Activated CD4-positive, CD25-positive, alpha-beta regulatory T cell treated with anti-CD3 and anti-CD28 coated beads, Interleukin-2, amount 50 U/mL, for 16 hours (primary cell): ENCODE measurements around the gene SH3GL1.
"Not testable (repeated sequence)": the region's sequence is repeated elsewhere in the genome, so short reads cannot be mapped to it uniquely, and the experiment has no call there.

Experiments used
- DNase-seq: peaks from one replicate; pipeline ENCODE4 v3.0.0-alpha.2; 2020; ENCODE audit warnings: low read depth, low spot score

Gene SH3GL1

GRCh38 chr19:4343370-4344307 lies 56.7 kb downstream of the SH3GL1 start, which contains the start of gene MPND:
TSS of gene MPND (plus strand) at chr19:4343562. CDS start at chr19:4343594, 32 bp downstream.
- DNase-seq: peak; percentile 90

DNA sequence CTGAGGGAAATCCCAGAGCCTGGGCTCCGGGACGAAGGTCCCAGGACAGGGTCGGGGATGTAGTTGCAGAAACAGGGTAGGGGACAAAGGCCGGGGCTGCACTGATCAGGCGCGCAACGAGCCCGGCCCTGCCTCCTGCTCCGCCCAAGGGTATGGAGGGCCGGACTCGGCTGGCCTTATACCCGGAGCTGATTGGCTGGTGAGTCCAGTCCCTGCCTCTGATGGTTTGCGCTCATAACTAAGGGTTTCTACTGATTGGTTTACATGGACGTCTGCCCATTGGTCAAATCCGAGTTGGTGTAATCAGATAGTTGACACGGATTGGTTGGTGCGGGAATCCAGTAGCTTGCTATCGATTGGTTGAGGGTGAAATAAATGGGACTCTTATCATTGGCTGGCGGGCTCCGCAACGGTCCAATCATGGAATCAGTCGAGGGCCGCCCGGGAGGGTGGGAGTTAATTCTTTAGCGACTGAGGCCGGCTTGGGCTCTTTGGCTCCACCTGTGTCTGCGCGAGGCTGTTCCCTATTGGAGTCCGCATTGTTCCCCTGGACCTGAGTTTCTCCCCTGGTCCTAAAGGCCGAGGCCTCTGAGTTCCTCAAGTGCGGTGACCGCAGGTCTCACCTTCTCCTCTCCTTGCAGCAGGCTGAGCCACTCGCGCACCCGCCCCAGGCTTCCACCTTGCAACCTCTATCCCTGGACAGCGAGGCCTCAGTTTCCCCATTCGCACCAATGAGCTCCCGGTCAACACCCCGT lies 57.6 kb downstream of the SH3GL1 start:
- peak; percentile 90 for DNase-seq

GRCh38 chr19:4342314-4342614 lies 58.1 kb downstream of the SH3GL1 start:
- no peak for DNase-seq

DNA sequence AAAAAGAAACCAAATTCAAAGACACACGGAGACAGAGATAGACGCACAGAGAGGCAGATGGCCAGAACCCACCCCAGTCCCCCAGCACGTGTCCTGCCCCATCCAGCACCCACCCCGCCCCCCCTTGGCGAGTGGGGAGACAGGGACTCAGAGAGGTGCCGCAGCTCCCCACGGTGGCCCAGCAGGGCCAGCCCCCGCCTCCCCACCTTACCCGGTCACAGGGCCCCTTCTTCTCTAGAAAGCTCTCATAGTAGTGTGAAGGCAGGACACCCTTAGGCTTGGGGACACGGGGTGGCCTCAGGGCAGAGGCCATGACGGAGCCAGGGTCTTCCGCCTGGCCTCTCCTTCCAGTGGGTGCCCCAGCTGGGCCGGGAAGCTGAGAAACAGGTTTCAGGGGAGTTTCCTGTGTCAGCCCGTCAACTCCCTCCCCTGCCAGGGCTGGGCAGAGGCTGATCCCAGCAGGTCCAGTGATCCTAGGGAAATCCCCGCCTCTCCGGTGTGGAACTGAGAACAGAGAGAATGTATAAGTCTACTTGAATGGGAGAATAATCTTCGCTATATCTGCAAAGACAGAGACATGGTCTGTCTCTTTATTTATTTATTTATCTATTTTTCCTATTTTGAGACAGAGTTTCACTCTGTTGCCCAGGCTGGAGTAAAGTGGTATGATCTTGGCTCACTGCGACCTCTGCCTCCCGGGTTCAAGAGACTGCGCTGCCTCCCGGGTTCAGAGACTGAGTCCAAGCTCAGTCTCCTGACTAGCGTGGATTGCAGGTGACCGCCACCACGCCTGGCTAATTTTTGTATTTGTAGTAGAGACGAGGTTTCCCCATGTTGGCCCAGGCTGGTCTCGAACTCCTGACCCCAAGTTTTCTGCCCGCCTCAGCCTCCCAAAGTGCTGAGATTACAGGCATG lies 61.6 kb downstream of the SH3GL1 start, which contains the start of gene STAP2:
STAP2 (minus strand) TSS at position 387 of the 915 bp plus-strand sequence; CDS start at position 313, 74 bp downstream.
- DNase-seq: no peak

DNA sequence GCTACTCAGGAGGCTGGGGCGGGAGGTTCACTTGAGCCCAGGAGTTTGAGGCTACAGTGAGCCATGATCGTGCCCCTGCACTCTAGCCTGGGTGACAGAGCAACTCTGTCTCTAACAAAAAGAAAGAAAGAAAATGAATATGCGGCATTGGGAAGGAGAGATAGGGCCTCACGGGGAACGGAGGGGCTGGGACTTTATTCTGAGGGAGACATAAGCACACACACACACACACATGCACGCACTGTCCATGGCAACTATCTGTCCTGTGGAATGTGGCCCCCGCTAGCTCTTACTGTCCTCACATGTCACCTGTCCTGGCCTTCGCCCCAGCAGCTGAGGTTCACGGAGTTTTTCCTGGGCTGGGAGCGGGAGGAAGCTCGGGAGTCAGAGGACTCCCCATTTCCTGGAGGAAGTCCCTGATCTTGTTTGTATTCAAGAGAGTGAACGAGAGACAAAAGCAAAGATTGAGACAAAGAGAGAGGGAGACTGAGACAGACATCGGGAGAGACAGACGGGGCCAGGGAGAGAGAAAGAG lies 62.4 kb downstream of the SH3GL1 start:
- no peak for DNase-seq

GRCh38 chr19:4334929-4335570 lies 65.3 kb downstream of the SH3GL1 start:
- no peak for DNase-seq

- DNase-seq: no peak
These were observed 70.5 kb downstream of the SH3GL1 start for GRCh38 chr19:4329858-4330257.

DNA sequence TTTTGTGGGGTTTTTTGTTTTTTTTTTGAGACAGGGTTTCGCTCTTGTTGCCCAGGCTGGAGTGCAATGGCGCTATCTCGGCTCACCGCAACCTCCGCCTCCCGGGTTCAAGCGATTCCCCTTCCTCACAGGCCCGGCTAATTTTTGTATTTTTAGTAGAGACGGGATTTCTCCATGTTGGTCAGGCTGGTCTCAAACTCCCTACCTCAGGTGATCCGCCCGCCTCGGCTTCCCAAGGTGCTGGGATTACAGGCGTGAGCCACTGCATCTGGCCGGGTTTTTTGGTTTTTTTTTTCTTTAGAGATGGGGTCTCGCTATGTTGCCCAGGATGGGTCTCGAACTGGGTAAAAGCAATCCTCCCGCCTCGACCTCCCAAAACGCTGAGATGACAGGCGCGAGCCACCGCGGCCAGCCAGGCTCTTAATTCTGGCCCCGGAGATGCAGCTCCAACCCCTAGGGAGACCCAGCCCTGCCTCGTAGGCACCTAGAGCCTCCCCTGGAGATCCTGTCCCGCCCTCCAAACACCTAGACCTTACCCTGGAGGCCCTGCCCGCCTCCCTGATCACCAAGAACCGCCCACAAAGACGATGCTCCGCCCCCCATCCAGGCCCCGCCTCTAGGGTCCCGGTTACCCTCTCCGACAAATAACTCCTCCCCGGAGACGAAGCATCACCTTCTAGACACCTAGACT lies 71.2 kb downstream of the SH3GL1 start:
- DNase-seq: not testable (repeated sequence)

DNA sequence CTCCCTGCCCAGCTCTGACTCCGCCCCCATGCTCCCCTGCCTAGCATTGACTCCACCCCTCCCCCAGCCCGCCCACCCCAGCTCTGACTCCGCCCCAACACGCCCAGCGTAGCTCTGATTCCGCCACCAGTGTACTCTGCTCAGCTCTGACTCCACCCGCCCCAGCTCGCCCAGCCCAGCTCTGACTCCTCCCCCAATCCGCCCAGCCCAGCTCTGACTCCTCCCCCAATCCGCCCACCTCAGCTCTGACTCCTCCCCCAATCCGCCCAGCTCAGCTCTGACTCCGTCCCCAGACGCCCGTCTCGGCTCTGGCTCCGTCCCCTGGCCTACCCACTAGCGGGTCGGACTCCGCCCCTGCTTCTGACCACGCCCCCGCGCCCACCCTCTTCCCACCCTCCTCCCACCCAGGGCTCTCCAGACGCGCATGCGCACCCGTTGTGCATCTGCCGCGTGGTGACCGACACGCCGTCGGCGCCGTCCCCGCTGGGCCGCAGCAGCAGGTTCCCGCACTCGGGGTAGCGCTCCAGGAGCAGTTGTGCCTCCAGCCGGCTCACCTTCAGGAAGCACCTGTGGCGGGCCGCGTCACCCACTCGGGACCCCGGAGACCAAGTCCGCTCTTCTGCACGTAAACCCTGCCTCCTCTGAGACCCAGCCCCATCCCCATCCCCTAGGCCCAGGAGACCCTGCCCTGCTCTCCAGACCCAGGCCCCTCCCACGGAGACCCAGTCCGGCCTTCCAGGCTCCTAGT lies 71.9 kb downstream of the SH3GL1 start:
- peak; percentile 88 for DNase-seq

- DNase-seq: no peak
These were observed 72.5 kb downstream of the SH3GL1 start for GRCh38 chr19:4327877-4328242.

GRCh38 chr19:4327252-4327876 lies 73.0 kb downstream of the SH3GL1 start:
- DNase-seq: peak; percentile 48

DNA sequence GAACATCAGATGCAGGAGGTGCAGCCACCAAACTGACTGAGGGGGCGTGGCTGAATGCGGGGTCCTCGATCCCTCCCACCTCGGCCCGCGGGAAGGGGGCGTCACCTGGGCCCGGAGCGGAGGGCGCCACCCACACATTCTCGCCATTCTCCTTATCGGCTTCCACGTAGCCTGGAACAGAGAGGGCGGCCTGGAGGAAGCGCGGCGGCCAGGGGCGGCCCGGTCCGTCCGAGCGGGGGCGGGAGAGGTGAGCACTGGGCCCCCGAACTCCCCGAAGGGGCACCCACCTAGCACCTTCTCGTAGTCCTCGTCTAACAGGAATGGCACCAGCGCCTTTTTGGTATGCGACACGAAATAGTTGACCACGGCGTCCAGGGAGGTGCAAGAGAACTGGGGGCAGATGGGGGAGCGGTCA lies 73.5 kb downstream of the SH3GL1 start:
- DNase-seq: no peak

DNA sequence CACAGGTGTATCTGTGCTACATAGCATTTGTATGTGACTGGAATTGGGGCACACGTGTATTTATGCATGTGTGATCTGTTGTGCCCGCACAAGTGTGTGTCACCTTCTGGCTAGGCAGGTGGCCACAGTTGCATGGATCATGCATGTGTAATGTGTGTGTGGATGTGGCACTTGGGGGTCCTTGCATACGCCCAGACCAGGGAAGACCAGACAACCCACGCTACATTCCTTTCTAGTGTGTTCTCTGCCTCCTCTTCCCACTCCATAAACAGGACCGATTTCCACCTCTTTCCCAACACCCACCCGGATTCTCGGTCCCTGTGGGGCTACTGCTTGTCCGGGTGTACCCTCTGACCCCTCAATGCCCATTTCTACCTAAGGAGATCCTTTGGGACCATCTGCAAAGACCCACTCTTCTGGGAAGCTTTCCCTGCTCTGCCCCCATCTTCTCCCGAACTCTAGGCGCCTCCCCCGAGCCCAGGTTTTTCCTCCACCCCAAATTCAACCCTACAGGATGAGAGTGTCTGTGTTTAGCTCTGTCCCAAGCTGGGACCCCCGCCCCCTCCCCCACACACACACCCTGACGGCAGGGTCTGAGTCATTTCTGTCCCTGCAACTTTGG lies 74.0 kb downstream of the SH3GL1 start:
- DNase-seq: no peak

GRCh38 chr19:4324228-4324627 lies 76.1 kb downstream of the SH3GL1 start:
- no peak for DNase-seq

GRCh38 chr19:4323692-4324091 lies 76.7 kb downstream of the SH3GL1 start:
- no peak for DNase-seq

DNA sequence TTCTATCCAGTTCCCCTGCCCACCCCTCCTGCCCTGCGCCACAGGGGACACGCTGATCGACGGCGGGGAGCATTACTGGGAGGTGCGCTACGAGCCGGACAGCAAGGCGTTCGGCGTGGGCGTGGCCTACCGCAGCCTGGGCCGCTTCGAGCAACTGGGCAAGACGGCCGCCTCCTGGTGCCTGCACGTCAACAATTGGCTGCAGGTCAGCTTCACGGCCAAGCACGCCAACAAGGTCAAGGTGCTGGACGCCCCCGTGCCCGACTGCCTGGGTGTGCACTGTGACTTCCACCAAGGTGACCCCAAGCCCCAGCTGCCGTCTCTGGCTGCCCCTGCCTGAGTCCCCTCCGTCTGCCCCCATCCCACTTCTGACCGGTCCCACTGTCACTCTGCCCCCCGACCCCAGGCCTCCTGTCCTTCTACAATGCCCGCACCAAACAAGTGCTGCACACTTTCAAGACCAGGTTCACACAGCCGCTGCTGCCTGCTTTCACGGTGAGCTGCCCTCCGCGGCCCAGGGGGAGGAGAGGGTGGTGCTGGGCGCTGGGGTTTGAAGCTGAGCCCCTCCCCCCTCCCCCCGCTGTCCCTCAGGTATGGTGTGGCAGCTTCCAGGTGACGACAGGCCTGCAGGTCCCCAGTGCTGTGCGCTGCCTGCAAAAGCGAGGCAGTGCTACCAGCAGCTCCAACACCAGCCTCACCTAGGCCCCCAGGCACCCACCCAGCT lies 77.2 kb downstream of the SH3GL1 start:
- DNase-seq: no peak

GRCh38 chr19:4320419-4320818 lies 79.9 kb downstream of the SH3GL1 start:
- no peak for DNase-seq
